Measurements from ENCODE around the gene HMGB1.
"Not testable (repeated sequence)": the region's sequence is repeated elsewhere in the genome, so short reads cannot be mapped to it uniquely, and the experiment has no call there.

The HMGB1 gene

DNA sequence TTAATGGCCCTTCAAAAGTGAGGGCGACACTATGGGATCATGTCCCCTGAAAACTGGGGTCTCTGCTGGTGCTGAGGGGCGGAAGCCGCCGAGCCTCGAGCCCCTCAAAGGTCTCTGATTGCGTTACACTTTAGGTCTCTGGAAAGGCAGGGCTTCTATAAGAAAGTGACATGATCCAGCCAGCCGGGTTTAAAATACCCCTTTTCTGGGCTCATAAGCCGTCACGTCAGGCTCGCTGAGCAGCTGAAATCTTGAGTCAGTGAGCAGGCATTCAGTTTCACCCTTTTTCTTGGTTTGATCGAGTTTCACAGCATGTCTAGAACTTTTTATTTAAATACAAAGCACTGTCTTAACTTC, 600 bp upstream of the HMGB1 start:
- DNase-seq (ENCODE audit: low read depth): no peak

DNA sequence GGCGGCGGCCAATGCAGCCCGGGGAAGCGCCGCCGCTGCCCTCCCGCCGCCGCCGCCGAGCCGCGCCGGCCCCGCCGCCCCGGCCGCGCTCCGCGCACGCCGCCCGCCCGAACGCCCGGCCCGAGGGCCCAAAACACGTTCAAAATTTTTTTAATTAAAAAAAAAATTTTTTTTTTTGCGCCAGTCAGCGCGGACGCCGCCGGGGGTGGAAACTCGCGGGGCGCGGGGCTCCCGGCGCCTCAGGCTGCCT, 468 bp downstream of the HMGB1 start:
- DNase-seq (ENCODE audit: low read depth): no peak

DNA sequence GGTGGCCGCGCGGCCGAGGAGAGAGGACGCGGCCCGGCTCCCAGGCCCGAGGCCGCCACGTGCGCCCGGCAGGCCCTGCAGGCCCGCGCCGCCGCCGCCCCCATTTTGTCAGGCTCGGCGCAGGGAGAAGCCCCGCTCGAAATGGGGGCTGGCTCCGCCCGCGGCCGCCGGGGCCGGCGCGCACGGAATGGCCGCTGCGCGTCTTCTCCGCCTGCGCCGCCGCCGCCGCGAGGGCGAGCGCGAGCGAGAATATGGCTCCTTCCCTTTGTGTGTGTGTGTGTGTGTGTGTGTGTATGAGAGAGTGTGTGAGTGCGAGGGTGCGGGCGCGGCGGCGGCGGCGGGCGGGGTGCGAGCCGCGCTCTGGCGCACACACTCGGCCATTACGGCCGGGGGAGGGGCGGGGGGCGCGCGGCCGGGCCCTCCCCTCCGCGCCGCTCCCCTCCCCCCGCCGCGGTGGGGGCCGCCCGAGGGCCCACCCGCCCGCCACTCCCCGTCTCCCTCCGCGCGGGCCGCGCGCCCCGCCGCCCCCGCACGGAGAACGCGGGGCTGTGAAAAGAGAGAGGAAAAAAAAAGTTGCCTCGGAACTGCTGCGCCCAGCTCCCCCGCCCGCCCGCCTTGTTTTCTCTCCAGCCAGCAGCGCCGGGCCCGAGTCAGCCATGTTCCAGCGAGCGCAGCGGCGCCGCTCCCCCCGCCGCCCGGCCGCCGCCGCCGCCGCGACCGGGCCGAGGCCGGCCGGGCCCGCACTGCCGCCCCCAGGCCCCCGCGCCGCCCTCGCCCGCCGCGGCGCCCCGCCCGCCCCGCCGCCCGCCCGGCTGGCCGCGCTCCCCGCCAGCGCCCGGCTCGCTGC, 1.0 kb downstream of the HMGB1 start:
- peak; percentile 76 for DNase-seq (ENCODE audit: low read depth)

DNA sequence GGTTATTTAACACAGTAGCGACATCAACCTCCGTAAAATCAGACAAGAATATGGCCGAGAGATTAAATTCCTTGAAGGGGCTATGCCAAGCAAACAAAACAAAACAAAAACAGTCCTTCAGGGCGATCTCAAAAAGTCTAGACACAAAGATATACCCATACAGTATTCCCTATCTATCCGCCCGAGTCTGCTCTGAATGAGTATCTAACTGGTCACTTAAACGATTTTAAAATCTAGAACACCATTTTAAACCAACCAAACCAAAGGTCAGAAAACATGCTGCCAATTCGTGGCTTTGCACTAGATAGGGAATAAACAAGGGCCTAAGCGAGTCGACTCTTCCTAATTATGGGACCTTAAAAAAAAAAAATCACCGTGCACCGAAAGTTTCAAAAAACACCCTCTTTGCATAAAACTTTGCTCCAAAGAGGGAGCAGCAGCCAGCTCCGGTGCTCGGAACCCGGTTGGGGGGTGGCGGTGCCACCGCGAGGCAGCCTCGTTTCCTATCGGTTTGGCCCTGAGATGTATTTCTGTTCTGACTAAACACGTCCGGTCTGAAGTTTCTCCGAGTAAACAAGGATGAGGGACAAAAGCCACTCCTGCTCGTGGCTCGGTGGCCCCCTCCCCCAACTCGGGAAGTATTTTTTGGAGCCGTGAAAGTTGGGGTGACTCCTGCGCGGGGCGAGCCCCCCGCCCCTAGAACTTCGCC, 1.8 kb downstream of the HMGB1 start:
- peak; percentile 51 for DNase-seq (ENCODE audit: low read depth)

DNA sequence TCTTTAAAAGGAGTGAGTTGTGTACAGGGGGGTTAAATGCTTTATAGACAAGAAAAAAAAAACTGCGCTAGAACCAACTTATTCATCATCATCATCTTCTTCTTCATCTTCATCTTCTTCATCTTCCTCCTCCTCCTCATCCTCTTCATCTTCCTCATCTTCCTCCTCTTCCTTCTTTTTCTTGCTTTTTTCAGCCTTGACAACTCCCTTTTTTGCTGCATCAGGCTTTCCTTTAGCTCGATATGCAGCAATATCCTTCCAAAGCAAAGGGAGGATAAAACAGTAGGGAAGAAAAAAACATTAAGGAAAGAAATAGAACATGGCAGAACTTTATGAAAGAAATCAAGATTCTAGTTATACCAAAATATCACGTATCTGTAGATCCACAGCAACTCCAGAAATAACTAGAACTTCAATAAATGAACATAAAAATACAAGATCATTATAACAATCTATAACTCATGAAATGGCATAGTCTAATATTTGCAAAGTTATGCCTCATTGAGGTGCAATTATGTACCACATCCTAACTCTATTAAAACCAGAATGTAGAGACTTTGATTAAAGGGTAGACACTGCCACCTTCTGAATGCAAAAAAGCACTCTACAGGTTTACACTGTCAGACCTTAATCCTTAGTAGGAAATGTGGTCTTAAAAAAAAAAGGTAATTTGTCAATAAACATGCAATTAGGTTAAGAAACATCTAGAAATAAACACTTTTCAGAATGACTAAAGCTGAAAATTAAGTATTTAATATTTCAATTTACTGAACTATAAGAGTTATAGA, 4.3 kb downstream of the HMGB1 start:
- not testable (repeated sequence) for DNase-seq (ENCODE audit: low read depth)

DNA sequence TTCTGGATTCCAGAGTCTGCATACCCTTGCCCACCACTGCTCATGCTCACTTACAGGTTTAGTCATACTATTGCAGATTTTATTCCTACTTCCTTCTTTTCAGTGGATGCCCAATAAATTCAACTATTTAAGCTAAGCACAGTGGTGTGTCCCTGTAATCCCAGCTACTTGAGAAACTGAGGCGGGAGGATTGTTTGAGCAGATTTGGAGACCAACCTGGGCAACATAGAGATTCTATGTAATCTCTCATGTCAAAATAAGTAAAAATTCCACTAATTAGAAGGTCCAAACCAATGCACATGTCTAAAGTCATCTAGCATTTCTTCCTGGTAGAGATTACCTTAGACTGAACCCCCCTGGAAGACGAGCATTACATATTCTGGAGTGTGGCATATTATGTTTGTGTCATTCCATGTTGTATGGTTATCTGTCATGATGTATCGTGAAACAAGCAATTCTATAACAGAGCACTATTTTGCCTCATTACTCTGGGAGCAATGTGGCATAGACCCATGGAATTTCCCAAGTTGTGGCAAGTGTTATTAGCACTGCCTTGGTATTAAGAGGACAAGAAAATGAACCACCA, 8.3 kb downstream of the HMGB1 start:
- no peak for DNase-seq (ENCODE audit: low read depth)

DNA sequence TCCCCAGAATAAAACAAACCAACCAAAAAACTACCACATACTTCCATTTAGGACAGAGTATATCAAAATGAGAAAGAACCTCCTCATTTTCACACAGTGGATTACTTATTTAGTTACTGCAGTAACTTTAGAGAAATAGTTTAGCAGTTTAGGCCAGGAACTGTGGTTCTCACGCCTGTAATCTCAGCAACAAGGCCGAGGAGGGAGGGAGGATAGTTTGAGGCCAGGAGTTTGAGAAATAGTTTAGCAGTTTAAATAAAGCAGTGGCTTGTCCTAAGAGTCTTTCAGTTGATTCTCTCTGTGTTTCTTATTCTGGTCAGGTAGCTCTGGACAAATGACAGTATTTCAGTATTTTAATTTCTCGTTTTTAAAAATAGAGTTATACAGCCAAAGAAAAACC, 9.4 kb downstream of the HMGB1 start:
- no peak for DNase-seq (ENCODE audit: low read depth)

DNA sequence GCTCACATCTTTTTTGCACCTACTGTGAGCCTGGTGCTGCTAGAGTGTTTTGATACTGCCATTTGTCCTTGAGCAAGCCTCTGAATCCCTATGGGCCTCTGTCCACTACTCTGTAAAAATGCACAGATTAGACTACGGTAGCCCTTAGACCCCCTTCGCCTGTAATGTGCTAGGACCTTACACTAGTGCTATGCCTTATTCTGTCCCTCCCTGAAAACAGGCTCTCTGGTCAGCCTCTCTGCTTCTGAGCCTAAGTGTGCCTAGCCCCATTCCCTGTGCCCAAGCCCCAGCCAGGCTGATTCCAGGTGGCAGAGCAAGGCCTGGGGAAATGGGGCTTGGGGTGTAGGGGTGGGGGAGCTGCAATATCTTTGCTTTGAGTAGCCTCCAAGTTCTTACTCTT, 10.7 kb downstream of the HMGB1 start:
- no peak for DNase-seq (ENCODE audit: low read depth)

DNA sequence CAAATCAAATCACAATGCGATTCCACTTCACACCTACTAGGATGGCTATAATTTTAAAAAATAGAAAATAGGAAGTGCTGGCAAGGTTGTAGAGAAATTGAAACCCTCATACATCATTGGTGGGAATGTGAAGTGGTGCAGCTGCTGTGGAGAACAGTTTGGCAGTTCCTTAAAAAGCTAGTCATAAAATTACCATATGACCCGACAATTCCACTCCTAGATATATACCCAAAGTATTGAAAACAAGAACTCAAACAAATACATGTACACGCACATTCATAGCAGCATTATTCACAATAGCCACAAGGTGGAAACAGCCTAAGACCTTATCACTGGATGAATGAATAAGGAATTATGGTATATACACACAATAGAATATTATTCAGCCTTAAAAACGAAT, 12.0 kb downstream of the HMGB1 start:
- DNase-seq (ENCODE audit: low read depth): no peak

DNA sequence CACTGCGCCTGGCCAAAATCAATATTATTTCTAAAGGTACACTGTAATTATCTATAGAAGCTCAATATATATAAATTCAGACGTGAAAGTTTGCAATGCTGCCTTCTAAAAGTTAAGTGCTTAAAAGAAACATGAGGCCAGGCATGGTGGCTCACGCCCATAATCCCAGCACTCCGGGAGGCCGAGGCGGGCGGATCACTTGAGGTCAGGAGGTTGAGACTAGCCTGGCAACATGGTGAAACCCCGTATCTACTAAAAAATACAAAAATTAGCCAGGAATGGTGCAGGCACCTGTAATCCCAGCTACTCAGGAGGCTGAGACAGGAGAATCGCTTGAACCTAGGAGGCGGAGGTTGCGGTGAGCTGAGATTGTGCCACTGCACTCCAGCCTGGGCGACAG, 14.3 kb downstream of the HMGB1 start:
- DNase-seq (ENCODE audit: low read depth): not testable (repeated sequence)

DNA sequence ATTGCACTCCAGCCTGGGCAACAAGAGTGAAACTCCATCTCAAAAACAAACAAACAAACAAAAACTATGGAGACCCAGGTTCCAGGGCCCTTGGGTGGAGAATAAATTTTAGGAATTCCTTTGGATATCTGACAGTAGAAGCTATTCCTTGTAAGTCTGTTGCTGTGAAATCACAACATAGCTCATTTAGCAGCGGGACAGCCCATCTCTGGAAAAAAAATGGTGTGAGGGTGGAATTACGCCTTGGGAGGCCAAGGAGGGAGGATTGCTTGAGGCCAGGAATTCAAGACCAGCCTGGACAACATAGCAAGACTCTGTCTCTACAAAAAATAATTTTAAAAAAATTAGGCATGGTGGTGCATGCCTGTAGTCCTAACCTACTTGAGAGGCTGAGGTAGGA, 15.7 kb downstream of the HMGB1 start:
- no peak for DNase-seq (ENCODE audit: low read depth)

DNA sequence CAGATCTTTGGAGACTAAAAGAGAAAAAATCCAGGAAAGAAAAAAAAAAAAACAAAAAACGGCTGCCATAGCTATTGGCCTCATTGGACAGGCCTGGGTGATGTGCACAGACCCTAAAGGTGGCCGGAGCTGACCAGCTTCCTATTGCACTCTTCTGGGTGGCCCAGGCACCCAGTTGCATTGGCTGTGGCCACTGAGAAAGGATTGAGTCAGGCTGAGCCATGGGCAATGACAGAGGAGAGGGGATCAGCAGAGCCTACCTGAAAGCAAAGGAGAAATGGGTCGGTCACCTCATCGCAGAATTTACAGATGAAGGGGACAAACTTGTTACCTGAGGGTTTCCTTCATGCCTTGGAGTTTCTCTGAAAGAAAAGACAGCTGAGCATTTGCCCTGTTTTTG, 17.3 kb downstream of the HMGB1 start:
- no peak for DNase-seq (ENCODE audit: low read depth)

DNA sequence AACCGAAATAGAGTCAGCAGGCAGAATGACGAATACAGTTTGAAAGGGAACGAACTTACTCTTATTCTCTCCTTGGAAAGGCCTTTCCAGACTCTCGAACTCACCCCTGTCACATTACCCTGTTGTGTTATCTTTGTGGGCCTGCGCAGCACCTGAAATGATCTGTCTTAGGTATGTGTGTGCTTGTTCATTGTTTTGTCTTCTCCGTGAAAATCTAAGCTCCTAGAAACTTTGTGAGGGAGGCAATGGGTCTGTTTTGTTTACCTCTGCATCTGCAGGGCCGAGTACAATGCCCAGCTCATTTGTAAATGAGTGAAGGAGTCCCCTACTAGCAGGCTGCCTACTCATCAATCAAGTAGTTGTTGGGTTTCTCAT, 19.6 kb downstream of the HMGB1 start:
- no peak for DNase-seq (ENCODE audit: low read depth)

DNA sequence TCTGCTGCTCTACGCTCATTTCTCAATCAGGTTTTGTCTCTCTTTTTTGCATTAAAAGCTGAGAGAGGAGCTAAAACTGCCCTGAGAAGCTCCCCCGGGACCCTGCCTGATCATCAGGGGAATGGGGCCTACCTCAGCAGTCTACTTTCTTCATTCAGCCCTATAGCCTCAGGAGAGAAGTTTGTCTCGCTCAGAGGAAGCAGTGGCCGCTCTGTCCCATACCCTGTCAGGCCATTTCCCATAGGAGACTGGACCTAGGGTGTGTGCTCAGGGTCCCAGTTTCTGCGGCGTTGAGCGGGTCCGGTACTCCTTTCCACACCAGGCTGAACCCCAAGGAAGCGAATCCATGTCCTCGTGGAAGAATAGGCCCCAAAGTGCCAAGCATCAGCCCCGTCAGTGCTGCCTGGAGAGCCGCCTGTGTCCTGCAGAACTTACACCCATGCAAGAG, 21.8 kb downstream of the HMGB1 start:
- no peak for DNase-seq (ENCODE audit: low read depth)

DNA sequence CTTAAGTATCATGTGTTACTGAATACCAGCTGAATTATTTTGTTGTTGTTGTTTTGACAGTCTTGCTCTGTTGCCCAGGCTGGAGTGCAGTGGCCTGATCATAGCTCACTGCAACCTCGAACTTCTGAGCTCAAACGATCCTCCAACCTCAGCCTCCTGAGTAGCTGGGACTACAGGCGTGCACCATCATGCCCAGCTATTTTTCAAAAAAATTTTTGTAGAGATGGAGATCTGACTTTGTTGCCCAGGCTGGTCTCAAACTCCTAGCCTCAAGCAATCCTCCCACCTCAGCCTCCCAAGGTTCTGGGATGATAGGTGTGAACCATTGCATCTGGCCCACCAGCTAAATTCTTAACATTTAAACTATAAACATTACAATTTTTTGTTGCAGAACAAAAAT, 22.2 kb downstream of the HMGB1 start:
- DNase-seq (ENCODE audit: low read depth): not testable (repeated sequence)

DNA sequence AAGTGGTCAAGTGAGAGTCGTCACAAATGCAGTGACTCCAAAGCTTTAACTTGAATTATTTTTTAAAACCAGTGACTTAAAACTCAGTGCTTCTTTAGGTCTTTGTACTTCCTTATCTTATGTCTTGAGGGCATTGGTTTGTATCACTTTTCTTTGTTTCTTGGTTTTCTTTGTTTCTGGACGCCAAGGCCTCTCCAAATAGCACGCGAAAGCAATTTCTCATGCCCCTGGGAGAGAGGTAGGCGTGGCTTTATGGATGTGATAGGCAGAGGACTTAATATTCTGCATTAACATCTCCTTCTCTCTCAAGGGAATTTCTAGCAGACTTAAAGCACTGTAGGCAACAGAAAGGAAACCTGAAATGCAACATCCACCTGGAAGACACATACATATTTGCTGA, 22.8 kb downstream of the HMGB1 start:
- no peak for DNase-seq (ENCODE audit: low read depth)

DNA sequence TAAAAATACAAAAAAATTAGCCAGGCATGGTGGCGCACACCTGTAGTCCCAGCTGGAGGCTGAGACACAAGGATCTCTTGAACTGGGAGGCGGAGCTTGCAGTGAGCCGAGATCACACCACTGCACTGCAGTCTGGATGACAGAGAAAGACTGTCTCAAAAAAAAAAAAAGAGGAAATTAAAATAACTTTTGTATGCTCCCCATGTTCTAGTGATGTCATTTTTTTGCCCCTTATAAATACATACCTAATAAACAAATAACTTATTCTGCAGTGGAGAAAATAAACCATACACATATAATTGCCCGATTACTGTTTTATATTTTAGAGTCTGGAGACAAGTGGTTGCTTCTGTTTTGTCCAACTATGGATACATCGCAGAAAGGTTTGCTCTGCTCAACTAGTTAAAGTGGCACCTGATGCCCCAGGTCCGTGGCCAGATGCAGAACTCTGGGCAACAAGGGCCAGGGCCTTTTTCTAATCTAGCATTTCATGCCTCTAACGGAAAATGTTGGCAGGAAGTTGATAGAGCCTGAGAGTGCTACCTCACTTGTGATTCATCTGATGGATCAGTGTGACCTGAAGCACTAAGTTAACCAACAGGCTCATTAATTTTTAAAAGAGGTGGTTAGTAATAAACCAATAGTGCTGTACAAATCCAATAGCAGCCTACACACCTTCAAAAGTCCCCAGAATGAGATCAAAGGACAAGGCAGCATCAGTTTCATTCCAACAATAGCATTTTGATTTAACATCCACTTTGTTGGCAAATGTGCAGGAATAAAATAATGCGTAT, 24.6 kb downstream of the HMGB1 start:
- DNase-seq (ENCODE audit: low read depth): no peak

DNA sequence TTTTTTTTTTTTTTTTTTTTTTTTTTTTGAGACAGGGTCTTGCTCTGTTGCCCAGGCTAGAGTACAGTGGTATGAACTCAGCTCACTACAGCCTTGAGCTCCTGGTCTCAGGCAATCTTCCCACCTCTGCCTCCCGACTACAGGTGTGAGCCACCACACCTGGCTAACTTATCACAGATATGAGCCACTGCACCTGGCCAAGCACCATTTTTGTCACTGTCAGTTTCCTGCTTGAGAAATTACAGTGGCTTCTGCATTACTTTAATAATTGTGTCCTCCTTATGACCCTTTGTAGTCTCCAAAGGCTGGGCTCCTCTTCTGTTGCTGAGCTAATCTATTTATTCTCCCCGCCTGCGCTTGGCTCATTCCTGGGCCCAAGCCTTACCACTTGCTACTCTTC, 27.4 kb downstream of the HMGB1 start:
- no peak for DNase-seq (ENCODE audit: low read depth)

DNA sequence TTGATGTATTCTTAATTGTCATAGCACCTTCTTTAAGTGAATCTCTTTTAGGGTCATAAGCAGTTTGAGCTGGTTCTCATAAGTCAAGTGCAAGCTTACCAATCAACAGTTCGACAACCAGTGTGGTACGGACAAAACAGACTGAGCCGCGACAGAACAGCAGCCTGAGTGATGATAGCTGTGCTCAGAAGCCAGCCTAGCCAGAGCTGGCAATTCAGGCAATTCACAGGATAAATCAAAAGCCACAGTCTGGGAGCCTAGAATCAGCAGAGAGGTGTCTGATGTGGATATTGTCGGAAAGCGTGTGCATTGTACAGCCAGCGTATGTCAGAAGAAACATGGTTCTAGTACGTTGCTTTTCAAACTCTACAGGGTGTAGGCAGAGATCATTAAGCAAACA, 28.6 kb downstream of the HMGB1 start:
- no peak for DNase-seq (ENCODE audit: low read depth)

DNA sequence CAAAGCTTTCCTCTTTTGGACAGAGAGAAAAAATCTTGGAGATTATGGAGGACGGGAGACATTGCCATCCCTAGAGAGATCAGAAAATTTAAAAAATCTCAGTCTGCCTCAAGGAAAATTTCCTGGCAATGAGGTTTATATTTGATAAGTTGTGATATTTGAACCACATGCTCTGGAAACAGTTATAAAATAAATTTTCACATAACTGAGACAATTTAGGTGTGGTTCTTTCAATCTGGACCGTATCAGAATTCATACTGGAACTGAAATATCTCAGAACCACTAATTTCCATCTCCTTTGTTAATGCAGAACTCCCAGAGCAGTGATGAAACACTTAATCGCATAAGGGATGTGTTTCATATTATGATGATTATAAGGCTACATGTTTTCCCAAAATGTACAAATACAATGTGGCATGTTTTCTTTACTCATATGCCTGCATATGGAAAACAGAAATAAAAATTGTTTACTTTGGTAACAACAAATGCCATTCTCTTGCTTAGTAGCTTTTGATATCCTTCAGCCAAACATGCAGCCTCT, 29.8 kb downstream of the HMGB1 start:
- no peak for DNase-seq (ENCODE audit: low read depth)

DNA sequence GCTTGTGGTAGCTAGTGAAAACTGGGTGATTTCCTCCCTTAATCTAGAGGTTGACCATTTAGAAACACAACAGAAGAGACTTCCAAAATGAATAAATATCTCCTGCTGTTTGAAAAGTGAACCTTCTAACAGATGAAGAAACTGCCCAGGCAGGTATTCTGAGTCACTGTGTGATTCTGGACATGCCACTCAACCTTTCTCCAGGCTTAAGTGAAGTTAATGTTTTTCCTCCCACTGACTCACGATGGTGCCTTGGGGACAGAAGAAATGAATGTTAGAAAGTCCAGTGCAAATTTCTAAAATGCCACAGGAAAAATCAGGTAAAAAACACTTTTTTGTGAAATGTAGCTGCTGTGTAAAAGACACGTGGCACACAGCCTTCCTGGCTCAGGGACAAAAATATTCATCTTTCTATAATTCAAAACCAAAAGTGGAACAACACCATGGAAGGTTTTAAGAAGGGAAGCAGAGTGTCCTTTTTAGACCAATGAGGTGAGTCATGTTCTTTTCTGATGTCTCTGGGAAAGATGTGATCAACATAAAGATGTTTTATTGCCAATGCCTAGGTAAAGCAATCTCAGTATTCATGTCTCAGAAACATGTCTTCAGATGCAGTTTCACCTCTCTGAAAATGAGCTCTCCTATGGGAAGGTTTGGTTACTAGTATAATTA, 34.3 kb downstream of the HMGB1 start:
- DNase-seq (ENCODE audit: low read depth): no peak

Measured in stimulated activated CD8-positive, alpha-beta memory T cell treated with anti-CD3 and anti-CD28 coated beads, Interleukin-12 subunit alpha, Interleukin-12 subunit beta, amount 100 ng/mL, for 4 hours (primary cell).